GM21515 (cell line): ENCODE data around the gene PSMC3IP.

Source experiments
- ATAC-seq: cut with Tn5 transposase; IDR thresholded peaks from one replicate; pipeline ENCODE4 v1.9.1; 2021; ENCODE audit not compliant: unreplicated experiment

PSMC3IP gene

GRCh38 chr17:42586514-42587230 lies 9.1 kb upstream of the PSMC3IP start:
- no peak for ATAC-seq

DNA sequence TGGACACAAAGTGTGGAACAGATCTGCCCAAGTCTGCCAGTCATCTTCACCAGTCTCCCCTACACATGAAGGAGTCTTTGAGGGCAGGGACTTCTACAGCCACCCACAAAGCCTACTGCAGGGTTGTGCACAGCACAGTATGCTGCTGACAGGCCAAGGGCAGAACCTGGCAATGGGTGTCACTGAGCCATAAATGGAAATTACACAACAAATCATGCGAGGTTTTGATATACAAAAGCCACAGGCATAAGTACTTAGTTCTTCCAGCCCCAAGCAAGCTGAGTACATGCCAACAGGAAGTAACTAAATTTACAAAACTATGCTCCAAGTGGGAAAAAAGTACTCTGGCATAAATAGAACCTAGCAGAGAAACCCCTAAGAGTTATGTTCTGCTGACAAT lies 7.8 kb upstream of the PSMC3IP start:
- ATAC-seq: no peak

DNA sequence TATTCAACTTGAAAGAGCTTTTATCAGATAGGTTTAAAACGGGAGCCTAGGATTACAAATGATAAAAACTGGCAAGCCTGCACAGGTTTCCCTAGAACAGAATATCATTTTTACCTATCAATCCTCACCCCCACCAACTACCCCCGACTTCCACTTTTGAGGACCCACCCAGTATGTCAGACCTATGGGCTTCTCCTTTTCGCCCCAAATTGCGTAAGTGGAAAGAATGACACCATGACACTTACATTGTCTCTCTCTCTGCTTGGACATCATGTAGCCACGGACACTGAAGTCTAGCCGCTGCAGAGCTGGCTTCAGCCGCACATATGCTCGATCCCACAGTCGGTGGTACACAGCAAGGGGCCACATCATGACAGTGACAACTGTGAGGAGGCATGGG lies 7.4 kb upstream of the PSMC3IP start:
- no peak for ATAC-seq

GRCh38 chr17:42581744-42582270 lies 4.3 kb upstream of the PSMC3IP start:
- ATAC-seq: no peak

DNA sequence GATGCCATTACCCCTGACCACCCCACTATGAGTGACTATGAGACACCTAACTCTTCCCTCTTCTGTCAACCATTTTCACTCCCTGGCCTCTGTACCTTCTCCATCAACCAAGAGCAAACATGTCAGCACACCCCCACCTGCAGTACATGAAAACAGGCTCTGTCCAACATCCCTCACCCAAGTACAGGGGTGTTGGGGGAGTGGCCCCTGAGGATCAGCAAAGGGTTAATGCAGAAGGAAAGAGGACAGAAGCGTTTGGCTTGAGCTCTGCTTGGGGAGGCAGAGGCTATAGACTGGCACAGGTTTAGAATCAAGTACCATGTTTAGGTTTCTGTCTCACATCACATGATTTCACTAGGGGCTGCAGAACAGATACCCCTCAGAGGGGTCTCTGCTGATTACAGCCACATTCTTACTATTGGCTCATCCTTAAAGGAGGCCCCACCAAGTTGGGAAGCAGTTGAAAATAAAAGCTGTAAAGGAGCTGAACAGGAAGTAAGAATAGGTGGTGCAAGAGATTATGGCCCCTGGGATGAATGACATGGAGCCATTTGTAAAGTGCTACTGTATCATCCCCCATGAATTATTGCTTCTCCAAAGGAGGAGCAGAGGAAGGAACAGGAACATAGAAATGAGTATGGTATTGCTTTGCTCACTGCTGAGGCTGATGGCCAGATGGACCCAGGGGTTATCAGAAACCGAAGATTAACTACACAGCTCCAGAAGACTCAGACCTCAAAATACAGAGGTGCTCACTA lies 2.4 kb upstream of the PSMC3IP start:
- no peak for ATAC-seq

DNA sequence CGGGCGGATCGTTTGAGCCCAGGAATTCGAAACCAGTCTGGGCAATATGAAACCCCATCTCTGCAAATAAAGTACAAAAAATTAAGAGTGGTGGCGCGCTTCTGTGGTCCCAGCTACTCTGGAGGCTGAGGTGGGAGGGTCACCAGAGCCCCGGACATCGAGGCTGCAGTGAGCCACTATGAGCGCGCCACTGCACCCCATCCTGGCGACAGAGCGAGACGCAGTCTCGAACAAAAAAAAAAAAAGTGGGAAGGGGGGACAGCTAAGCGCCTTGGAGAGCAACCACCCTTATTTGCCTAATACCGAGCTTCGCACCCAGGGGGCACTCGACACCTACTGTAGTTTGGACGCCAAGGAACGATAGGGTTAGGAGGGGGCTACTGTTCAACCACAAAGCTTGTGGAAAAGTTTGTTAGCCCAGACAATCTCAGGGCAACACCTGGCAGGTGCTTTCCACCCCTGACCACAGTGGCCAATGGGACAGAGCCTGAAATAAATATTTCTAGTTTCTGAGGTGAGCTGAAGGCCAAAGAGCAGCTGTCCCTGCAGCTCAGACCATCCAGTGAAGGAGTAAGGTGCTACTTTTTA lies 847 bp upstream of the PSMC3IP start:
- ATAC-seq: peak; percentile 44

DNA sequence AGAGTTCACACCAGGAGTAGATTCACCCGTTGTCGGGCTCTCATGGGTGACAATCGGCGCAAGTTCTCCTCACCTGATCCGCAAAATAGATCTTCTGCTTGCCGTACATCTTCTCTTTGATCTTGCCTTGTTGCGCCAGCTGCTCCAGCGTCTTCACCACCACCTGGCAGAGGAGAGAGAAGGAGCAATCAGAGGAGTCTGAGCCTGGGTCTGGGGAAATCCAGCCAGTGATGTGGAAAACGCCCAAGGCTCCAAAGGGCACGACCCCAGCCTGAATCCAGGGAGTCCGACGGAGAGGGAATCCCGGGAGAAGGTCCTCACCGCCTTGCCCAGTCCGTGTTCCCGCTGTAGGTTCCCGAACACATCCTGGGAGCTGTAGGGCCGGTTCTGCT lies 393 bp downstream of the PSMC3IP start:
- no peak for ATAC-seq

DNA sequence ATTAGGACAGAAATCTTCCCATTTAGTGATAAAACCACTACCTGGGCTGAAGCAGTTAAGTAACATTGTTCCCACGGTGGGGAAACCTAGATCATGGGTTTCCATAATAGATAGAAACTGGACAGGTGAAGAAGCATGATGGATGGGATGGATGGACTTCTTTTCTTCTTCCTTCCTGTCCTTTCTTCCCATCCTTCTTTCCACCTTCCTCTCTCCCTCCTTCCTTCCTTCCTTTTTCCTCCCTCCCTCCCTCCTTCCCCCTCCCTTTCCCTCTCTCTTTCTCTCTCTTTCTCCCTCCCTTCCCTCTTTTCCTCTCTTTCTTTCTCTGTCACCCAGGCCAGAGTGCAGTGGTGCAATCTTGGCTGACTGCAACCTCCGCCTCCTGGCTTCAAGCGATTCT lies 3.1 kb downstream of the PSMC3IP start:
- ATAC-seq: no peak

GRCh38 chr17:42573095-42573494 lies 4.4 kb downstream of the PSMC3IP start:
- no peak for ATAC-seq

DNA sequence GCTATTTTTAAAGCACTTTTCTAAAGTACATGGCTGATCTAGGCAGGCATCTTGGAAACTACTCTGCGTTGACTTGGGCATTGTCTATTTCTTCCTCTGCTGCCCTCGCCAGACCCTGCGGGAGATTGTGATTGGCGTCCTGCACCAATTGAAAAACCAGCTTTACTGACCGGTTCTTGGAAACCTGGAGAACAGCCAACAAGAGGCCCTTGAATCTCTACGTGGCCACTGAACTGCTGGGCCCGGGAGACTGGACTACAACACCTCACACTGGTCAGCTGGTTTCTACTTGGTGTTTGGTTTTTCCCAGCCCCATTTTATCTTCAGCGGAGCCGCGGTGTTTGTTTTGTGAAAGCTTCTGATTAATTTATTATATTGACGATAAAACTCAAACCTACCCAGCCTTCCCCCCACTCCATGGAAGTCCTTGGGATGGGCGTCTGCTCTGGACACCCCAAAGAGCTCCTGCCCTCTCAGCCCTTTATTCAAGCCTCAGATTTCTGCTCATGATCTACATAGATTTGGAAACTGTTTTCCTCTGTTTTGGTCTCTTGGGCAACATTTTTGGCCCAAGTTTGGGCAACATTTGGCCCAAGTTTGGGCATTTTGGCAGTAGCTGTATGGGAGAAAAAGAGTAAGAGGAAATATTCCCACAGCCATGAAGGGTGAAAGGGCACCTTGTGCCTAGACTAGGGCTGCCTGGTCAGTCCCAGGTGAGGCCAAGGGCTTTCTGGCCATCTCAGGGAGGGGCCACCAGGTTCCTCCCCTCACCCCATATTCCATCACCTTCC lies 5.9 kb downstream of the PSMC3IP start:
- ATAC-seq: no peak

GRCh38 chr17:42568341-42569111 lies 9.0 kb downstream of the PSMC3IP start:
- no peak for ATAC-seq

- ATAC-seq: no peak
These were observed 10.5 kb downstream of the PSMC3IP start, which contains the start of gene MLX for GRCh38 chr17:42566883-42567573. Gene MLX, plus strand, starts transcription at chr17:42567100. Its CDS starts 25 bp downstream, at chr17:42567125.

DNA sequence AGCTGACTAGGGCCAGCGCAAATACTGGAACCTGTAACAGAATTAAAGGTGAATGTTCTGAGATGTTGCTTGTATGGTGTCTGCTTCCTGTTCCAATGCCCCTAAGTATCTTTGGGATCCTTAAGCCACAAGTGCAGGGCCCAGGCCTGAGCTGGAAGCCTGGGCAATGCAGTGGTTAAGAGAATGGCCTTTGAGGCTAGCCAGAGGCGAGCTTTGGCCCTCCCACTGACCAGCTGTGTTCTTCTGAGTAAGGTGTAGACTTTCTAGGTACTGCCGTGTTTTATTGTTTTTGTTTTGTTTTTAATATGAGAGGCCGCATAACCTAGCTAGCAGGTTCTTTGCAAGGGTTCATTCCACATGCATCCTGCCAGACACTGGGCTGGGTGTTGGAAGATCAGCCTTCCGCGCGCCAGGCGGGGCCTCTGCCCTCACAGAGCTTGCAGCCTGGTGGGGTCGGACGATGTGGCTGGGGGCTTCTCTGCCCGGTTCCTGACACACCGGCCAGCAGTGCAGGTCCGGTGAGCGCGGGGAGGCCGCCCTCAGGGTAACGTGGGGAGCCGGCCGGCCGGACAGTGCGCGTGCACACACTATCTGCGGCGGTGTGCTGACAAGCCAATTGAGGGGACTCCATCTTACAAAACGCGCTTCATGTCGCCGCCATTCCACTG lies 11.2 kb downstream of the PSMC3IP start:
- no peak for ATAC-seq

- no peak for ATAC-seq
These were observed 11.9 kb downstream of the PSMC3IP start for GRCh38 chr17:42565523-42566214.

GRCh38 chr17:42564815-42565522 lies 12.6 kb downstream of the PSMC3IP start:
- no peak for ATAC-seq

DNA sequence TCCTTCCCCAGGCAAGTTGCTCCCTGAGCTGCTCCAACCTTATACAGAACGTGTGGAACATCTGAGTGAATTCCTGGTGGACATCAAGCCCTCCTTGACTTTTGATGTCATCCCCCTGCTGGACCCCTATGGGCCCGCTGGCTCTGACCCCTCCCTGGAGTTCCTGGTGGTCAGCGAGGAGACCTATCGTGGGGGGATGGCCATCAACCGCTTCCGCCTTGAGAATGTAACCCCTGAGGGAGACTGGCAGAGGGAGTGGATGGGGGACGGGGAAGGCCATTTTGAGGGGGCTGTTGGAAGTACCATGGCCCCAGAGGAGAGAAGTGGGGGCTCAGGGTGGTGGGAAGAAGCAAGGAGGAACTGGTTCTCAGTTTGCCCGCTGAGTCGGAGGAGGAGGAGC lies 13.6 kb downstream of the PSMC3IP start:
- no peak for ATAC-seq

DNA sequence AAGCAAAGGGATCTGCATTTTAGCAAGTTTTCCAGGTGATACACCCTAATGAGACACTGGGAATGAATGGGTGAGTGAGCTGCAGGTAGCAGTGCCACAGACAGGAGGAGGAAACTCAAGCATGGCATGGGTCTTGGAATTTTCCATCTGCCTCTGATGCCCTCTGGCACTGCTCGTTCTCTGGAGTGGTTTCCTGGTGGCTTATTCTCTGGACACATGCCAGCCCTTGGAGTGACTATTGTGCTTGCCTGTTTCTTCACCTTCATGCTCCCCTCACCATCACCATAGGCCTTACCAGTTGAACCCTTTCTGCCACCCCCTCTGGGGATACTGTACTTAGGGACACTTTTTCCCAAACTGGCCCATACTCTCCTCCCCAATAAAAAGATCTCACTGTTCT lies 14.0 kb downstream of the PSMC3IP start:
- no peak for ATAC-seq

GRCh38 chr17:42563143-42563509 lies 14.4 kb downstream of the PSMC3IP start:
- no peak for ATAC-seq
